OCI-LY7 (cell line): ENCODE results near the gene DNAJB11. TPM values are rescaled to one million over a fixed set of nuclear protein-coding genes. Genes with fewer than 3 reads are reported as not detected.
"Not testable (repeated sequence)": the region's sequence is repeated elsewhere in the genome, so short reads cannot be mapped to it uniquely, and the experiment has no call there.

Source experiments
- BruUV-seq: library from RNA; stranded (reverse); fragments of 400-500 nt; replicated peaks from 2 replicates; lab custom pipeline; 2021; lab: Mats Ljungman, UMichigan
- CTCF ChIA-PET: fragments of 300-600 bp; sonication (Branson Sonifier 250); formaldehyde crosslinking; loops from one replicate; lab custom pipeline; 2022; ENCODE audit warnings: antibody characterized with exemption; ENCODE audit not compliant: unreplicated experiment; lab: Charles Lee
- POLR2A ChIA-PET: fragments of 300-600 bp; sonication (Branson Sonifier 250); formaldehyde crosslinking; loops from one replicate; lab custom pipeline; 2022; ENCODE audit warnings: antibody characterized with exemption; lab: Charles Lee
- DNase-seq: peaks from one replicate; pipeline ENCODE4 v3.0.0-alpha.2; 2015; ENCODE audit warnings: low spot score
- H2AFZ ChIP-seq: fragments of 200-600 bp; sonication (generic), shearing (Covaris generic); 2 replicates; pipeline ENCODE4 v1.6.1; 2014; ENCODE audit warnings: mild to moderate bottlenecking, antibody characterized with exemption, low read length, moderate library complexity
- H3K27ac ChIP-seq: fragments of 200-600 bp; sonication (generic); 2 replicates; pipeline ENCODE4 v1.5.1; 2014; ENCODE audit warnings: mixed run types, low read depth, mild to moderate bottlenecking, moderate library complexity, low read length, inconsistent platforms; ENCODE audit not compliant: poor library complexity, severe bottlenecking
- H3K36me3 ChIP-seq: fragments of 200-600 bp; sonication (generic); 2 replicates; pipeline ENCODE4 v1.6.1; 2014; ENCODE audit warnings: mild to moderate bottlenecking, antibody characterized with exemption, low read length, moderate library complexity, mixed read lengths; ENCODE audit not compliant: insufficient read depth
- H3K4me1 ChIP-seq: fragments of 200-600 bp; sonication (generic); 2 replicates; pipeline ENCODE4 v1.5.1; 2014; ENCODE audit warnings: mild to moderate bottlenecking, low read length; ENCODE audit not compliant: insufficient read depth, poor library complexity, severe bottlenecking
- H3K4me2 ChIP-seq: fragments of 200-600 bp; sonication (generic); 2 replicates; pipeline ENCODE4 v1.6.1; 2014; ENCODE audit warnings: mild to moderate bottlenecking, low read length
- H3K4me3 ChIP-seq: fragments of 200-600 bp; sonication (generic); 2 replicates; pipeline ENCODE4 v1.5.1; 2014; ENCODE audit warnings: mild to moderate bottlenecking, low read depth, low read length; ENCODE audit not compliant: poor library complexity, severe bottlenecking
- H3K79me2 ChIP-seq: fragments of 200-600 bp; sonication (generic); 2 replicates; pipeline ENCODE4 v1.6.1; 2016; ENCODE audit warnings: low read depth, mild to moderate bottlenecking, low read length, moderate library complexity, mixed read lengths; ENCODE audit not compliant: insufficient read depth
- H3K9me2 ChIP-seq: fragments of 200-600 bp; sonication (generic); 2 replicates; pipeline ENCODE4 v1.6.1; 2016; ENCODE audit warnings: mild to moderate bottlenecking, low read length, mixed read lengths; ENCODE audit not compliant: insufficient read depth
- H3K9me3 ChIP-seq: fragments of 200-600 bp; sonication (generic); 2 replicates; pipeline ENCODE4 v1.6.1; 2014; ENCODE audit warnings: mild to moderate bottlenecking, mixed run types, low read length, mixed read lengths
- H4K20me1 ChIP-seq: fragments of 200-600 bp; sonication (generic); 2 replicates; pipeline ENCODE4 v1.6.1; 2014; ENCODE audit warnings: mild to moderate bottlenecking, antibody characterized with exemption, low read length, moderate library complexity, mixed read lengths; ENCODE audit not compliant: insufficient read depth
- EZH2phosphoT487 ChIP-seq: fragments of 200-600 bp; sonication (generic); IDR thresholded peaks from 2 replicates; pipeline ENCODE4 v1.6.1; 2018; ENCODE audit warnings: low read depth, borderline replicate concordance, mild to moderate bottlenecking, mixed run types, antibody characterized with exemption, low read length, moderate library complexity, mixed read lengths
- intact Hi-C: fragments of 100-400 bp; cut with micrococcal nuclease; formaldehyde crosslinking; loops from one replicate; pipeline ENCODE4 v1.10.0; 2022; ENCODE audit not compliant: unreplicated experiment
- total RNA-seq, 2 experiments: library from RNA; depleted of rRNA in 1 of 2; stranded (reverse); fragments of >200 nt in 1 of 2; shearing (Covaris generic) in 1 of 2; gene quantifications; 2 replicates each; pipeline ENCODE4 v1.2.3, GENCODE V29; 2014 to 2022
- TF ChIP-seq, protein P1 (sequence below): fragments of 200-600 bp; sonication (generic); conservative IDR thresholded peaks from 2 replicates; pipeline ENCODE4 v1.5.1; 2014; ENCODE audit warnings: mild to moderate bottlenecking, antibody characterized with exemption, low read length, moderate library complexity, mixed read lengths

The DNAJB11 gene
- total RNA-seq, 2 experiments from 2014 or later: 61.1 to 73.0 TPM

DNA sequence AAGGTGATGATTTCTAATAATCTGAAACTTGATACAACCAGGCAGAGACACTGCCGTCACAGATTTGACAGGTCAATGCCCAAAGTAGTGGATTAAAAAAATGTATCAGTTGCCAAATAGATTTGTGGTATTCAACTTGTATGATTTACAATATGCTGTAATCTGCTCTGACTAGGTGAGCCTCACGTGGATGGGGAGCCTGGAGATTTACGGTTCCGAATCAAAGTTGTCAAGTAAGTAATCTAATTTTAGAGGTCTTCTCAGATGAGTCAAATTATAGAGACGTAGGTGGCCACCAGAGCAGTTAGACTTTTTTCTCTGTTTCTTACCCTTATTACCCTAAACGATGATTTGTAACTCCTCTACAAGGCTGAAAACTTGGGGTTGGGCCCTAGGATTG, 12.0 kb downstream of the DNAJB11 start:
- H3K4me2 ChIP-seq: no peak overlapping the region
- peaks cover 90% of the 10 kb centered on the region for H3K36me3 ChIP-seq
- H3K4me1 ChIP-seq: no peaks in the 10 kb centered on the region
- BruUV-seq: no TSS peak
- POLR2A ChIA-PET: interaction anchor here (0.6 to 1.0 kb wide), 2 partner anchors 12 to 504 kb away, joined by 3 read pairs; partner anchors contain the start of gene DNAJB11
- H3K9me3 ChIP-seq: no peaks in the 10 kb centered on the region
- H3K27ac ChIP-seq: no peak overlapping the region
- CTCF ChIA-PET: no interaction called here
- H3K9me2 ChIP-seq: no peaks in the 10 kb centered on the region
- H3K79me2 ChIP-seq: peaks cover 6% of the 10 kb centered on the region; the same call in 1 of the 2 replicates
- 0 out of 2 replicates have a peak, but pooled peaks cover 4% of the 10 kb centered on the region for H4K20me1 ChIP-seq
- H3K4me3 ChIP-seq: no peak overlapping the region
- intact Hi-C loops: no loop called here
- no peak for DNase-seq
- no peak overlapping the region for H2AFZ ChIP-seq
- TF ChIP-seq EZH2phosphoT487: no peak
- TF ChIP-seq, protein P1, sequence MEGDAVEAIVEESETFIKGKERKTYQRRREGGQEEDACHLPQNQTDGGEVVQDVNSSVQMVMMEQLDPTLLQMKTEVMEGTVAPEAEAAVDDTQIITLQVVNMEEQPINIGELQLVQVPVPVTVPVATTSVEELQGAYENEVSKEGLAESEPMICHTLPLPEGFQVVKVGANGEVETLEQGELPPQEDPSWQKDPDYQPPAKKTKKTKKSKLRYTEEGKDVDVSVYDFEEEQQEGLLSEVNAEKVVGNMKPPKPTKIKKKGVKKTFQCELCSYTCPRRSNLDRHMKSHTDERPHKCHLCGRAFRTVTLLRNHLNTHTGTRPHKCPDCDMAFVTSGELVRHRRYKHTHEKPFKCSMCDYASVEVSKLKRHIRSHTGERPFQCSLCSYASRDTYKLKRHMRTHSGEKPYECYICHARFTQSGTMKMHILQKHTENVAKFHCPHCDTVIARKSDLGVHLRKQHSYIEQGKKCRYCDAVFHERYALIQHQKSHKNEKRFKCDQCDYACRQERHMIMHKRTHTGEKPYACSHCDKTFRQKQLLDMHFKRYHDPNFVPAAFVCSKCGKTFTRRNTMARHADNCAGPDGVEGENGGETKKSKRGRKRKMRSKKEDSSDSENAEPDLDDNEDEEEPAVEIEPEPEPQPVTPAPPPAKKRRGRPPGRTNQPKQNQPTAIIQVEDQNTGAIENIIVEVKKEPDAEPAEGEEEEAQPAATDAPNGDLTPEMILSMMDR: no peak

DNA sequence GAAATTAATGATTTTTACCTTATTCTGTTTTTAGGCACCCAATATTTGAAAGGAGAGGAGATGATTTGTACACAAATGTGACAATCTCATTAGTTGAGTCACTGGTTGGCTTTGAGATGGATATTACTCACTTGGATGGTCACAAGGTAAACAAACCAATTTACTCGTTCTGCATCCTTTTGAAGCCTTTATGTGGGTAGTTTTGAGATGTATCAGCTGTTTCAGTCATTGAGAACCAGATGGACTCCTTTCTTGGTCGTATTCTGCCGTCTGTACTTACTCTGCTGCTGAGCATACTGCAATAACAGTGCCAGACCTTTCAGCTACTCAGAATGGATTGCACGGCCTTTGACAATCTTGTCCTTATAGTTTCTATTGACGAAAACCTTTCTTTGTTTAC, 13.3 kb downstream of the DNAJB11 start:
- no peak for TF ChIP-seq EZH2phosphoT487
- TF ChIP-seq, protein P1: no peak
- Histone ChIP-seq H3K9me3 (no peaks in the 10 kb centered on the region), H3K4me3 (no peak overlapping the region), H3K4me1 (no peaks in the 10 kb centered on the region), H3K9me2 (no peaks in the 10 kb centered on the region), H3K4me2 (no peak overlapping the region), H3K27ac (no peak overlapping the region), H3K36me3 (peaks cover 81% of the 10 kb centered on the region), H4K20me1 (no peaks in the 10 kb centered on the region), H3K79me2 (no peaks in the 10 kb centered on the region), H2AFZ (no peak overlapping the region)
- no TSS peak for BruUV-seq
- ChIA-PET POLR2A (interaction anchor here (1.6 kb wide), 1 partner anchor 12 kb away, joined by 5 read pairs; no protein-coding TSS in a partner anchor), CTCF (no interaction called here)
- intact Hi-C loops: no loop called here
- DNase-seq: no peak

DNA sequence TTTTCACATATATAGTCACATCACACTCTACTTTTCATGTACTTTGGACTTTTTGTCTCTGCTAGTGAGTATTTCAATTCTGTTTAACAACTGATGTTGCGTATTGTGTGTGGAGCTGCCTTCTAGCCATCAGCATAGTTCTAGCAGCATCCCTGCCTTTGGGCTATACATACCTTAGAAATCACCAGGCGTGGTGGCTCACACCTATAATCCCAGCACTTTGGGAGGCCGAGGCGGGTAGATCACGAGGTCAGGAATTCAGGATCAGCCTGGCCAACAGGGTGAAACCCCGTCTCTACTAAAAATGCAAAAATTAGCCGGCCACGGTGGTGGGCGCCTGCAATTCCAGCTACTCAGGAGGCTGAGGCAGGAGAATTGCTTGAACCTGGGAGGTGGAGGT, 15.7 kb downstream of the DNAJB11 start:
- H3K79me2 ChIP-seq, H3K27ac ChIP-seq, H2AFZ ChIP-seq, H3K9me3 ChIP-seq, intact Hi-C loops, BruUV-seq, H3K4me3 ChIP-seq, H3K4me1 ChIP-seq, H4K20me1 ChIP-seq, H3K9me2 ChIP-seq, H3K4me2 ChIP-seq, DNase-seq, CTCF ChIA-PET: not testable (repeated sequence)
- peaks cover 57% of the 10 kb centered on the region for H3K36me3 ChIP-seq
- POLR2A ChIA-PET: interaction anchor here (1.7 kb wide), 1 partner anchor 16 kb away, joined by 11 read pairs; the partner anchor contains the start of gene DNAJB11
